Brain microvascular endothelial cell (primary cell): Measurements from ENCODE around the gene APOA1.
A peak's percentile ranks its signal among the peaks of the same experiment; 100 is the strongest.

ENCODE experiments used
- DNase-seq: peaks from one replicate; pipeline ENCODE4 v3.0.0-alpha.2; 2020
- H3K27ac ChIP-seq: fragments of 250-450 bp; sonication (Bioruptor Pico); 2 replicates; pipeline ENCODE4 v1.5.1; 2020; ENCODE audit warnings: mild to moderate bottlenecking, moderate library complexity
- H3K27me3 ChIP-seq: fragments of 250-450 bp; sonication (Bioruptor Pico); replicated peaks from 2 replicates; pipeline ENCODE4 v1.5.1; 2020; ENCODE audit warnings: mild to moderate bottlenecking
- H3K36me3 ChIP-seq: fragments of 250-450 bp; sonication (Bioruptor Pico); replicated peaks from 2 replicates; pipeline ENCODE4 v1.5.1; 2020; ENCODE audit warnings: mild to moderate bottlenecking
- H3K4me3 ChIP-seq: 2 replicates; pipeline ENCODE4 v1.5.1; 2011; ENCODE audit warnings: low read depth, mild to moderate bottlenecking, control low read depth, low read length, moderate library complexity
- CTCF ChIP-seq: IDR thresholded peaks from 2 replicates; pipeline ENCODE4 v1.5.1; 2011; ENCODE audit warnings: low read depth, mild to moderate bottlenecking, moderate library complexity, low read length, control low read depth, inconsistent platforms; ENCODE audit errors: missing control alignments
- in situ Hi-C: cut with HindIII; loops from 2 replicates; pipeline ENCODE4 v1.10.0; 2017; ENCODE audit warnings: low sequenced_read_pairs, low pct_ligation_motif_present

The APOA1 gene

GRCh38 chr11:116857316-116857715, 19.9 kb upstream of the APOA1 start:
- peaks cover 3% of the 10 kb centered on the region for H3K36me3 ChIP-seq
- in situ Hi-C loops, result no loop called here
- DNase-seq, result no peak
- TF ChIP-seq CTCF, result no peak
- H3K4me3 ChIP-seq, result no peak overlapping the region
- no peak overlapping the region for H3K27ac ChIP-seq
- H3K27me3 ChIP-seq, result no peaks in the 10 kb centered on the region

- in situ Hi-C loops, result no loop called here
- no peak overlapping the region for H3K27ac ChIP-seq
- TF ChIP-seq CTCF, result no peak
- DNase-seq, result no peak
- peaks cover 3% of the 10 kb centered on the region for H3K36me3 ChIP-seq
- no peaks in the 10 kb centered on the region for H3K27me3 ChIP-seq
- H3K4me3 ChIP-seq, result no peak overlapping the region
These were observed 19.0 kb upstream of the APOA1 start for GRCh38 chr11:116856423-116856822.

- TF ChIP-seq CTCF, result no peak
- no peaks in the 10 kb centered on the region for H3K36me3 ChIP-seq
These were observed 18.0 kb upstream of the APOA1 start for GRCh38 chr11:116855413-116855812.

GRCh38 chr11:116853461-116854073, 16.1 kb upstream of the APOA1 start:
- no peaks in the 10 kb centered on the region for H3K36me3 ChIP-seq
- H3K27ac ChIP-seq, result peak overlapping the region; percentile 65
- in situ Hi-C loops, result no loop called here
- H3K27me3 ChIP-seq, result no peaks in the 10 kb centered on the region
- no peak for TF ChIP-seq CTCF
- DNase-seq, result peak; percentile 88
- H3K4me3 ChIP-seq, result peak overlapping the region; percentile 13

More at GRCh38 chr11:116855413-116855812, 18.0 kb upstream of the APOA1 start:
- DNase-seq, result no peak
- in situ Hi-C loops, result no loop called here
- no peak overlapping the region for H3K4me3 ChIP-seq
- no peak overlapping the region for H3K27ac ChIP-seq
- no peaks in the 10 kb centered on the region for H3K27me3 ChIP-seq

- Histone ChIP-seq H3K27ac (peak overlapping the region; percentile 65), H3K4me3 (no peak overlapping the region), H3K27me3 (no peaks in the 10 kb centered on the region), H3K36me3 (no peaks in the 10 kb centered on the region)
- no peak for DNase-seq
- TF ChIP-seq CTCF, result no peak
- in situ Hi-C loops, result no loop called here
These were observed 15.0 kb upstream of the APOA1 start for GRCh38 chr11:116852261-116853031.
